HEK293 (cell line): ENCODE data around the gene GAS2L2.

Experiments used
- CTCF ChIA-PET: fragments of 350-600 bp; formaldehyde crosslinking; extraction: SDS; loops from one replicate; lab custom pipeline; 2021; ENCODE audit warnings: antibody characterized with exemption; lab: Yijun Ruan, JAX
- POLR2A ChIA-PET: fragments of 300-600 bp; formaldehyde crosslinking; extraction: SDS; loops from one replicate; lab custom pipeline; 2020; ENCODE audit warnings: antibody characterized with exemption, inconsistent platforms; lab: Yijun Ruan, JAX
- H3K27ac ChIP-seq: fragments of 200-500 bp; sonication (Bioruptor generic); 2 replicates; pipeline ENCODE4 v1.5.1; 2014; ENCODE audit warnings: low read depth, low read length, control low read depth, inconsistent platforms; ENCODE audit errors: extremely low read depth
- H3K36me3 ChIP-seq, 2 experiments: fragments of 200-500 bp in 1 of 2; sonication (Bioruptor generic) in 1 of 2; 1 replicate in 1 of 2; 2 replicates in 1 of 2; pipeline ENCODE4 v1.5.1; 2014 to 2017; ENCODE audit warnings: inconsistent platforms in 2 of 2, low read length in 2 of 2; ENCODE audit not compliant: control insufficient read depth in 2 of 2, insufficient read depth in 1 of 2
- H3K4me1 ChIP-seq: fragments of 200-500 bp; sonication (Bioruptor generic); 2 replicates; pipeline ENCODE4 v1.5.1; 2014; ENCODE audit warnings: mild to moderate bottlenecking, low read length, inconsistent platforms; ENCODE audit not compliant: control insufficient read depth, insufficient read depth
- H3K4me3 ChIP-seq: 2 replicates; pipeline ENCODE4 v1.5.1; 2011; ENCODE audit warnings: low read depth, mild to moderate bottlenecking, control low read depth, low read length, moderate library complexity
- H3K9me3 ChIP-seq: fragments of 200-500 bp; sonication (Bioruptor generic); 2 replicates; pipeline ENCODE4 v1.5.1; 2014; ENCODE audit warnings: low read depth, low read length, inconsistent platforms; ENCODE audit not compliant: control insufficient read depth, insufficient read depth
- FEZF1 ChIP-seq: fragments of 450-650 bp; formaldehyde crosslinking; IDR thresholded peaks from 2 replicates; pipeline ENCODE4 v1.5.1; 2016; ENCODE audit warnings: missing biosample characterization, missing genetic modification characterization
- GFI1B ChIP-seq: fragments of 450-650 bp; formaldehyde crosslinking; IDR thresholded peaks from 2 replicates; pipeline ENCODE4 v1.5.1; 2016; ENCODE audit warnings: missing biosample characterization, missing genetic modification characterization
- HIC1 ChIP-seq: fragments of 450-650 bp; formaldehyde crosslinking; IDR thresholded peaks from 2 replicates; pipeline ENCODE4 v1.5.1; 2016; ENCODE audit warnings: missing biosample characterization, missing genetic modification characterization
- KLF1 ChIP-seq: fragments of 450-650 bp; formaldehyde crosslinking; IDR thresholded peaks from 2 replicates; pipeline ENCODE4 v1.5.1; 2016; ENCODE audit warnings: missing biosample characterization, missing genetic modification characterization
- OSR2 ChIP-seq: fragments of 450-650 bp; formaldehyde crosslinking; IDR thresholded peaks from 2 replicates; pipeline ENCODE4 v1.5.1; 2016; ENCODE audit warnings: missing biosample characterization, missing genetic modification characterization
- PRDM6 ChIP-seq: fragments of 450-650 bp; formaldehyde crosslinking; IDR thresholded peaks from 2 replicates; pipeline ENCODE4 v1.5.1; 2017; ENCODE audit warnings: missing biosample characterization, missing genetic modification characterization
- YY1 ChIP-seq: fragments of 450-650 bp; formaldehyde crosslinking; IDR thresholded peaks from 2 replicates; pipeline ENCODE4 v1.5.1; 2018; ENCODE audit warnings: missing biosample characterization, missing genetic modification characterization
- ZBTB17 ChIP-seq: fragments of 450-650 bp; formaldehyde crosslinking; IDR thresholded peaks from 2 replicates; pipeline ENCODE4 v1.5.1; 2016; ENCODE audit warnings: missing biosample characterization, missing genetic modification characterization
- ZBTB20 ChIP-seq: fragments of 450-650 bp; formaldehyde crosslinking; IDR thresholded peaks from 2 replicates; pipeline ENCODE4 v1.5.1; 2016; ENCODE audit warnings: missing biosample characterization, missing genetic modification characterization
- ZBTB8A ChIP-seq: fragments of 450-650 bp; formaldehyde crosslinking; IDR thresholded peaks from 2 replicates; pipeline ENCODE4 v1.5.1; 2016; ENCODE audit warnings: missing biosample characterization, missing genetic modification characterization
- ZEB2 ChIP-seq: fragments of 450-650 bp; formaldehyde crosslinking; IDR thresholded peaks from 2 replicates; pipeline ENCODE4 v1.5.1; 2016; ENCODE audit warnings: missing biosample characterization, missing genetic modification characterization
- ZFP37 ChIP-seq: fragments of 450-650 bp; formaldehyde crosslinking; IDR thresholded peaks from 2 replicates; pipeline ENCODE4 v1.5.1; 2016; ENCODE audit warnings: missing biosample characterization, missing genetic modification characterization
- ZFP41 ChIP-seq: fragments of 450-650 bp; formaldehyde crosslinking; IDR thresholded peaks from 2 replicates; pipeline ENCODE4 v1.5.1; 2016; ENCODE audit warnings: missing biosample characterization, missing genetic modification characterization, borderline replicate concordance
- ZNF302 ChIP-seq: fragments of 450-650 bp; formaldehyde crosslinking; IDR thresholded peaks from 2 replicates; pipeline ENCODE4 v1.5.1; 2016; ENCODE audit warnings: missing biosample characterization, missing genetic modification characterization, low read depth
- ZNF324 ChIP-seq: fragments of 450-650 bp; formaldehyde crosslinking; IDR thresholded peaks from 2 replicates; pipeline ENCODE4 v1.5.1; 2016; ENCODE audit warnings: missing biosample characterization, missing genetic modification characterization
- ZNF488 ChIP-seq: fragments of 450-650 bp; formaldehyde crosslinking; IDR thresholded peaks from 2 replicates; pipeline ENCODE4 v1.5.1; 2016; ENCODE audit warnings: missing biosample characterization, missing genetic modification characterization
- ZNF530 ChIP-seq: fragments of 450-650 bp; formaldehyde crosslinking; IDR thresholded peaks from 2 replicates; pipeline ENCODE4 v1.5.1; 2016; ENCODE audit warnings: low read depth, missing biosample characterization, missing genetic modification characterization
- ZNF548 ChIP-seq: fragments of 450-650 bp; formaldehyde crosslinking; IDR thresholded peaks from 2 replicates; pipeline ENCODE4 v1.5.1; 2016; ENCODE audit warnings: missing biosample characterization, missing genetic modification characterization
- ZNF558 ChIP-seq: fragments of 450-650 bp; formaldehyde crosslinking; IDR thresholded peaks from 2 replicates; pipeline ENCODE4 v1.5.1; 2016; ENCODE audit warnings: missing biosample characterization, missing genetic modification characterization
- ZNF596 ChIP-seq: fragments of 450-650 bp; IDR thresholded peaks from 2 replicates; pipeline ENCODE4 v1.5.0; 2018; ENCODE audit warnings: missing biosample characterization, mild to moderate bottlenecking, missing genetic modification characterization, moderate library complexity
- ZNF660 ChIP-seq: fragments of 450-650 bp; IDR thresholded peaks from 2 replicates; pipeline ENCODE4 v1.5.1; 2018; ENCODE audit warnings: missing biosample characterization, mild to moderate bottlenecking, missing genetic modification characterization
- ZNF776 ChIP-seq: fragments of 450-650 bp; formaldehyde crosslinking; IDR thresholded peaks from 2 replicates; pipeline ENCODE4 v1.5.0; 2017; ENCODE audit warnings: missing biosample characterization, missing genetic modification characterization, borderline replicate concordance
- ZSCAN16 ChIP-seq: fragments of 450-650 bp; formaldehyde crosslinking; IDR thresholded peaks from 2 replicates; pipeline ENCODE4 v1.5.1; 2016; ENCODE audit warnings: missing biosample characterization, missing genetic modification characterization
- TF ChIP-seq, protein P1 (sequence below): fragments of 450-650 bp; formaldehyde crosslinking; IDR thresholded peaks from 2 replicates; pipeline ENCODE4 v1.5.1; 2017; ENCODE audit warnings: missing biosample characterization, missing genetic modification characterization
- TF ChIP-seq, protein P2 (sequence below): fragments of 450-650 bp; IDR thresholded peaks from 2 replicates; pipeline ENCODE4 v1.5.1; 2018; ENCODE audit warnings: missing biosample characterization, mild to moderate bottlenecking, missing genetic modification characterization

GAS2L2 gene

DNA sequence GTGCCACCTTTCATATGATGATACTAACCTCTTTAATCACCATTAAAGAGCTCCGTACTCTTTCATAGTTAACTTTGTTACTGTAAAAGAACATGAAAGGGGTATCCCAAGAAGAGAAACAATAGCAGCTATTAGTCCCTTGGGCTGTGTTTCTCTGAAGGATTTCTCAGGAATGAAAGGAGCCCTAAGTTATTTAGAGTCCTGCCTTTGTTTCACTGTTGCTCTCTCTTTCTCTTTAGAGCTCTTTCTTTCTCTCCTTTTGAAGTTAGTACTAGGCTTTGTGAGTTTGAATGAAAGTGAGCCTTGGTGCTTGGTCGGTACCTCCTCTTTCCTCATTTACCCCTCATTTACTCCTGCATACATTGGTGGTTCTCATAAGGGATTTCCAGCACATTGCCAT, 42.1 kb downstream of the GAS2L2 start:
- peaks cover 2% of the 10 kb centered on the region; the same call in 1 of the 2 replicates for H3K4me1 ChIP-seq
- ChIA-PET POLR2A (interaction anchor here (1.1 kb wide), 1 partner anchor 98 kb away, joined by 3 read pairs; the partner anchor contains the start of gene TAF15), CTCF (interaction anchor here (0.6 to 2.3 kb wide), 3 partner anchors 21 to 37 kb away, joined by 3 to 14 read pairs (median 5); no protein-coding TSS in a partner anchor)
- peaks cover 28 to 62% of the 10 kb centered on the region in 2 experiments for H3K36me3 ChIP-seq
- H3K9me3 ChIP-seq, result no peaks in the 10 kb centered on the region
- no peak overlapping the region for H3K27ac ChIP-seq
- no peak overlapping the region for H3K4me3 ChIP-seq
- no peak for TF ChIP-seq ZNF302 (tag by site-specific recombination)
- TF ChIP-seq ZNF558 (tag by site-specific recombination), result no peak
- TF ChIP-seq GFI1B (tag by site-specific recombination), result no peak
- no peak for TF ChIP-seq KLF1
- no peak for TF ChIP-seq ZNF660 (tag by site-specific recombination)
- TF ChIP-seq ZNF776 (tag by site-specific recombination), result no peak
- TF ChIP-seq ZNF548, result no peak
- no peak for TF ChIP-seq ZSCAN16
- no peak for TF ChIP-seq YY1 (tag by site-specific recombination)
- no peak for TF ChIP-seq ZFP41 (tag by site-specific recombination)
- no peak for TF ChIP-seq HIC1 (tag by site-specific recombination)

DNA sequence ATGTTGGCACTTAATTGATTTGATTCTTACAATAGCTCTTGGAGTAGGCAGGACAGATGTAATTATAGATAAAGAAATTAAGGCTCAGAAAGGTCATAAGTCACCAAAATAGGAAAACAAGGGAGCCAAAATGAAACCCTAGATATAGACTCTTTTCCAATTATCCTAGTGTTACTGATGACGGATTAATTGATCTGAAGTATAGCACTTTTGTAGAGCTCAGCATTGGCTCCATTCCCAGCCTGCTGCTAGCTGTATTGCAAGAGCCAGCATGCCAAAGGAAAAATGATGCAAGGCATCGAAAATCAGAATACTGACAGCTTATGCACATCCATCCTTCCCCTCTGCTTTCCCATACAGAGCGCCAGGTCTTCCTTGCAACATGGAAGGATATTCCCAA, 43.2 kb downstream of the GAS2L2 start:
- Histone ChIP-seq H3K4me3 (no peak overlapping the region), H3K9me3 (no peaks in the 10 kb centered on the region), H3K4me1 (peaks cover 2% of the 10 kb centered on the region; the same call in 1 of the 2 replicates), H3K36me3 (peaks cover 28 to 52% of the 10 kb centered on the region in 2 experiments), H3K27ac (no peak overlapping the region)
- ChIA-PET CTCF (interaction anchor here (0.6 to 2.3 kb wide), 3 partner anchors 38 to 99 kb away, joined by 3 to 14 read pairs (median 4); no protein-coding TSS in a partner anchor), POLR2A (no interaction called here)
- TF ChIP-seq, protein P1, sequence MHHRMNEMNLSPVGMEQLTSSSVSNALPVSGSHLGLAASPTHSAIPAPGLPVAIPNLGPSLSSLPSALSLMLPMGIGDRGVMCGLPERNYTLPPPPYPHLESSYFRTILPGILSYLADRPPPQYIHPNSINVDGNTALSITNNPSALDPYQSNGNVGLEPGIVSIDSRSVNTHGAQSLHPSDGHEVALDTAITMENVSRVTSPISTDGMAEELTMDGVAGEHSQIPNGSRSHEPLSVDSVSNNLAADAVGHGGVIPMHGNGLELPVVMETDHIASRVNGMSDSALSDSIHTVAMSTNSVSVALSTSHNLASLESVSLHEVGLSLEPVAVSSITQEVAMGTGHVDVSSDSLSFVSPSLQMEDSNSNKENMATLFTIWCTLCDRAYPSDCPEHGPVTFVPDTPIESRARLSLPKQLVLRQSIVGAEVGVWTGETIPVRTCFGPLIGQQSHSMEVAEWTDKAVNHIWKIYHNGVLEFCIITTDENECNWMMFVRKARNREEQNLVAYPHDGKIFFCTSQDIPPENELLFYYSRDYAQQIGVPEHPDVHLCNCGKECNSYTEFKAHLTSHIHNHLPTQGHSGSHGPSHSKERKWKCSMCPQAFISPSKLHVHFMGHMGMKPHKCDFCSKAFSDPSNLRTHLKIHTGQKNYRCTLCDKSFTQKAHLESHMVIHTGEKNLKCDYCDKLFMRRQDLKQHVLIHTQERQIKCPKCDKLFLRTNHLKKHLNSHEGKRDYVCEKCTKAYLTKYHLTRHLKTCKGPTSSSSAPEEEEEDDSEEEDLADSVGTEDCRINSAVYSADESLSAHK, result no peak
- no peak for TF ChIP-seq ZNF324 (tag by site-specific recombination)
- TF ChIP-seq ZNF530 (tag by site-specific recombination), result no peak
- peak; percentile 29; the same call in 1 of the 2 replicates for TF ChIP-seq ZBTB20
- peak; percentile 62; the same call in 1 of the 2 replicates for TF ChIP-seq FEZF1 (tag by site-specific recombination)
- TF ChIP-seq ZEB2, result peak; percentile 71; the same call in 1 of the 2 replicates
- TF ChIP-seq ZNF488 (tag by site-specific recombination), result 0 out of 2 replicates have a peak, but pooled peaks have one; percentile 12
- TF ChIP-seq ZBTB17 (tag by site-specific recombination), result peak; percentile 30; the same call in 1 of the 2 replicates
- peak; percentile 65; the same call in 1 of the 2 replicates for TF ChIP-seq OSR2 (tag by site-specific recombination)
- no peak for TF ChIP-seq ZBTB8A (tag by site-specific recombination)
- TF ChIP-seq ZNF596 (tag by site-specific recombination), result no peak
- TF ChIP-seq, protein P2, sequence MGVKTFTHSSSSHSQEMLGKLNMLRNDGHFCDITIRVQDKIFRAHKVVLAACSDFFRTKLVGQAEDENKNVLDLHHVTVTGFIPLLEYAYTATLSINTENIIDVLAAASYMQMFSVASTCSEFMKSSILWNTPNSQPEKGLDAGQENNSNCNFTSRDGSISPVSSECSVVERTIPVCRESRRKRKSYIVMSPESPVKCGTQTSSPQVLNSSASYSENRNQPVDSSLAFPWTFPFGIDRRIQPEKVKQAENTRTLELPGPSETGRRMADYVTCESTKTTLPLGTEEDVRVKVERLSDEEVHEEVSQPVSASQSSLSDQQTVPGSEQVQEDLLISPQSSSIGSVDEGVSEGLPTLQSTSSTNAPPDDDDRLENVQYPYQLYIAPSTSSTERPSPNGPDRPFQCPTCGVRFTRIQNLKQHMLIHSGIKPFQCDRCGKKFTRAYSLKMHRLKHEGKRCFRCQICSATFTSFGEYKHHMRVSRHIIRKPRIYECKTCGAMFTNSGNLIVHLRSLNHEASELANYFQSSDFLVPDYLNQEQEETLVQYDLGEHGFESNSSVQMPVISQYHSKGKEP, result peak; percentile 75
- TF ChIP-seq ZFP37 (tag by site-specific recombination), result no peak
- peak; percentile 54 for TF ChIP-seq PRDM6
